Activated T-cell treated with anti-CD3 and anti-CD28 coated beads, Interleukin-2, amount 50 U/mL, for 4 hours (primary cell): Measurements from ENCODE around the gene AGBL4. TPM values are rescaled to one million over a fixed set of nuclear protein-coding genes. Genes with fewer than 3 reads are reported as not detected.

Experiments used
- ATAC-seq, 2 donors: fragments of 200-7000 bp; cut with Tn5 transposase; one replicate each; pipeline ENCODE4 v1.10.0; 2021
- DNase-seq: peaks from one replicate; pipeline ENCODE4 v3.0.0-alpha.2; 2020
- H3K27me3 Mint-ChIP-seq: one replicate; pipeline ENCODE4 v1.8.0; 2021; ENCODE audit warnings: low read depth, mixed read lengths
- H3K36me3 Mint-ChIP-seq: one replicate; pipeline ENCODE4 v1.8.0; 2022; ENCODE audit warnings: mixed read lengths; ENCODE audit not compliant: insufficient read depth
- H3K4me1 Mint-ChIP-seq: one replicate; pipeline ENCODE4 v1.8.0; 2021; ENCODE audit warnings: low read depth, mixed read lengths
- H3K4me3 Mint-ChIP-seq: one replicate; pipeline ENCODE4 v1.8.0; 2021; ENCODE audit warnings: mild to moderate bottlenecking, moderate library complexity, mixed read lengths
- H3K9me3 Mint-ChIP-seq: one replicate; pipeline ENCODE4 v1.8.0; 2021; ENCODE audit warnings: mixed read lengths
- total RNA-seq, 3 donors: library from RNA; stranded (reverse); gene quantifications; one replicate each; pipeline ENCODE4 v1.2.1, GENCODE V29; 2021

Gene AGBL4
- total RNA-seq, 3 donors from 2014 or later, result not detected

DNA sequence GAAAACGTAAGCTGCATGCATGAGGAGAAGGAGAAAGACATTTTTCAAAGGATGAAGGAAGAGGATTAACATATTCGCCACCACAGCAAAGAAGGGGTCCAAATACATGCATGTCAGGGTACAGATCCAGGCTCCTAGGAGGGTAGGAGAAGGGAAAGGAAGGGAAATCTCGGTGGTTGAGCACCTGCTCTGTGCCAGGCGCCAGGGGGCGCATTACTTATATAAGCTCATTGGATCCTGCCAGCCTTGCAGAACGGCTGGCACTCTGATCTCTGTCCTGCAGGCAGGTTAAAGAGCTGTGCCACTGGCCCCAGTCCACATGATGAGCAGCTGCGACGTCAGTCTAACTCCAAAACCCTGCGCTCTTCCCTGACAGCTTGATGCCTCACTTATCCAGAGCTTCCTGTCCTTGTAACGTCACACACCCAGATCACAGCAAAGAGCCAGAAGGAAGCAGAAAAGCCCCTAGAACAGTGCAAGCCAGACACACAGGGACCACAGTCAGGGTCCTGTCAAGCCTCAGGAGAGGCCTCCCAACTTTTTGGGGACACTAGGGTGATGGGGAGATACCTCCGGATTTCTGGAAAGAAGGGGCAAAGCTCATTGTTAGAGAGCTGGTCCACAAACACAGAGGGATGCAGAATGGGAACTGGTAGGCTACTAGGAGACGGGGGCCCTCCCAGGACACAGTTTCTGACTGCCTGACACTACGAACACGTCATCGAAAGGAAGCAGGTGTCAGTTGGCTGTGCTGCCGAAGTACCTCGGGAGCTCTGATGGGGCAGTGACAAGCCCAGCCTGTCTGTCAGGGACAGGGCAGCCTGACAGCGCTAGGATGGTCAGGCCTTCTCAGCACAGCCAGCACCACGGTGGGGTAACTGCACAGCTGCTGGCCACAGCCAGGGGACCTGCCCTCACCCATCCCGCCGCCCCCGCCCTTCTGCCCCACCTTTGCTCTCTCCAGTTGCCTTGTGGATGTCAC is 1346.2 kb downstream of the AGBL4 start:
- peak; percentile 6 for DNase-seq
- Mint-ChIP-seq H3K9me3 (no peaks in the 10 kb centered on the region), H3K4me1 (no peaks in the 10 kb centered on the region), H3K4me3 (no peak overlapping the region), H3K27me3 (peaks cover 18% of the 10 kb centered on the region), H3K36me3 (no peaks in the 10 kb centered on the region)
- ATAC-seq, result peak in 1 of 2 donors; percentile 52

DNA sequence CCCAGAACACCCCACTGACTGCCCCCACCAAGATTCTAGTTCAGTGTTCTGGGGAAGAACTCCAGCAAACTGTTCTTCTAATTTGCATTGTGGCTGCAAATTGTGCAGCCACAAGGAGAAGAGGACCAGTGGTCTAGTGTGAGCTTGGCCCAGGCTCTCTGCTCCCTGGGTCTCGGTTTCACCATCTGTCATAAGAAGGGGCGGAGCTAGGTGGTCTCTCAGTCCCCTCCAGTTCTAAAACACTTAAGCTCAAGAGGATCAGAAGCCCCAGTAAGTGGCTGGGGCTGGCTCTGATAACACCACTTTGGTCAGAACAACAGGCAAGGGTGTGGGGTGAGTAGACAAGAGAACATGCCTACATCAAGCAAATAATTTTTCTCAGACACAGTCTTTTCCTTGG is 1346.9 kb downstream of the AGBL4 start:
- H3K4me1 Mint-ChIP-seq, result no peaks in the 10 kb centered on the region
- no peak overlapping the region for H3K4me3 Mint-ChIP-seq
- no peaks in the 10 kb centered on the region for H3K9me3 Mint-ChIP-seq
- ATAC-seq (no peak), DNase-seq (no peak)
- H3K36me3 Mint-ChIP-seq, result no peaks in the 10 kb centered on the region
- H3K27me3 Mint-ChIP-seq, result peaks cover 18% of the 10 kb centered on the region

GRCh38 chr1:48676376-48676775 is 1347.4 kb downstream of the AGBL4 start:
- H3K27me3 Mint-ChIP-seq, result peaks cover 18% of the 10 kb centered on the region
- H3K9me3 Mint-ChIP-seq, result no peaks in the 10 kb centered on the region
- no peaks in the 10 kb centered on the region for H3K36me3 Mint-ChIP-seq
- H3K4me3 Mint-ChIP-seq, result no peak overlapping the region
- H3K4me1 Mint-ChIP-seq, result no peaks in the 10 kb centered on the region
- no peak for ATAC-seq
- no peak for DNase-seq

GRCh38 chr1:48675251-48675650 is 1348.5 kb downstream of the AGBL4 start:
- Mint-ChIP-seq H3K4me3 (no peak overlapping the region), H3K4me1 (no peaks in the 10 kb centered on the region), H3K27me3 (peaks cover 18% of the 10 kb centered on the region), H3K9me3 (no peaks in the 10 kb centered on the region), H3K36me3 (no peaks in the 10 kb centered on the region)
- DNase-seq, result no peak
- ATAC-seq, result no peak

- Mint-ChIP-seq H3K4me3 (no peak overlapping the region), H3K27me3 (peaks cover 18% of the 10 kb centered on the region), H3K9me3 (no peaks in the 10 kb centered on the region), H3K4me1 (no peaks in the 10 kb centered on the region), H3K36me3 (no peaks in the 10 kb centered on the region)
- ATAC-seq (no peak), DNase-seq (no peak)
These were observed 1349.1 kb downstream of the AGBL4 start for GRCh38 chr1:48674641-48675040.

DNA sequence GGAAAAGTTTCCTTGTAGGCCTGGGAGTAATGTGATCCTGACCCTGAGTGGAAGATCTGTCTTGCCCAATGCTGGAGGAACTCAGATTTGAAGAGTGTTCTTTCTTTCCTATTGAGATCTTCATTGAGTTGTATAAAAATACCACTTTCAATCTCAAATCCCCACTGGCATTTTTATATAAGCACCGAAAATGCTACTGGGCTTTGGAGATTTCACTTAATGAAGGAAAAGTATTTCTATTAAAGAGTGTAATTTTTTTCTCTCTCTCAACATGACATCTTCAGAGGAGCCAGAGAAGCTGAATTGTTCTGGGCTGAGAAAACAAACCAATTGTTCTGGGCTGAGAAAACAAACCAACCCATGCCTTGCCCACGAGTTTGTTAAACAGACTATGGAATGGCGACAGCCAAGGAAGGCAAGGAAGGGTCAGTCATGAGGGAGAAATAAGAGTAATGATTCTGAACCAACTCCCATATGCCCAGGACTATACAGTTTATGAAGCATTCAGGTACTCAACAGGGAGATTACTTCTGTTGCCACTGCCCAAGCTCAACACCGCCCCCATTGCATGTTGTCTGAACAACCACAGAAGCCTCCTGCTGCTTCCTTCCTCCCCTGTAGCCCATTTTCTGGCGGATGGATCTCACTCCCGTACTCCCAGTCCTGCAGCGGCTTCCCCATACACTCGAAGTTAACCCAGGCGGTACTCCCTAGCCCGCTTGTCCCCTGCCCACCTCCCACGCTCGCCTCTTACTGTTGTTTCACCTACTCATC is 1350.2 kb downstream of the AGBL4 start:
- Mint-ChIP-seq H3K4me1 (no peaks in the 10 kb centered on the region), H3K9me3 (no peaks in the 10 kb centered on the region), H3K27me3 (peaks cover 15% of the 10 kb centered on the region), H3K4me3 (no peak overlapping the region), H3K36me3 (no peaks in the 10 kb centered on the region)
- ATAC-seq, result no peak
- DNase-seq, result no peak

DNA sequence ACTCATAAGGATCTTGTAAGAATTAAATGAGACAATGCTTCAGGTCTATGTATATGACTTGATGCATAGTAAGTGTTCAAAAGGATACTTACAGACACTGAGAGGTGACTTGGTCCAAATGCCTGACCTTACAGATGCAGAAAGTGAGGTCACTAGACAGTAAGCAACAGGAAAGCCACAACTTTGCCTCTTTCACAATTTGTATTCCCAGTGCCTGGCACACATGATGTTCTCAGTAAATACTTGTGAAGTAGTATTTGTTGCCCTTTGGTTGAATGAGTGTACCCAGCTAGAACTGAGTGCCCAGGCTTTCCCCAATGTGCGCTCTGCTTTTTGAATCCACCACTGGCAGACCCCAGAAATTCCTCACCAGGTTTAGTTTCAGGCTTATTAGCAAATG is 1352.2 kb downstream of the AGBL4 start:
- Mint-ChIP-seq H3K36me3 (no peaks in the 10 kb centered on the region), H3K9me3 (no peaks in the 10 kb centered on the region), H3K27me3 (peaks cover 12% of the 10 kb centered on the region), H3K4me3 (no peak overlapping the region), H3K4me1 (no peaks in the 10 kb centered on the region)
- no peak for ATAC-seq
- no peak for DNase-seq

DNA sequence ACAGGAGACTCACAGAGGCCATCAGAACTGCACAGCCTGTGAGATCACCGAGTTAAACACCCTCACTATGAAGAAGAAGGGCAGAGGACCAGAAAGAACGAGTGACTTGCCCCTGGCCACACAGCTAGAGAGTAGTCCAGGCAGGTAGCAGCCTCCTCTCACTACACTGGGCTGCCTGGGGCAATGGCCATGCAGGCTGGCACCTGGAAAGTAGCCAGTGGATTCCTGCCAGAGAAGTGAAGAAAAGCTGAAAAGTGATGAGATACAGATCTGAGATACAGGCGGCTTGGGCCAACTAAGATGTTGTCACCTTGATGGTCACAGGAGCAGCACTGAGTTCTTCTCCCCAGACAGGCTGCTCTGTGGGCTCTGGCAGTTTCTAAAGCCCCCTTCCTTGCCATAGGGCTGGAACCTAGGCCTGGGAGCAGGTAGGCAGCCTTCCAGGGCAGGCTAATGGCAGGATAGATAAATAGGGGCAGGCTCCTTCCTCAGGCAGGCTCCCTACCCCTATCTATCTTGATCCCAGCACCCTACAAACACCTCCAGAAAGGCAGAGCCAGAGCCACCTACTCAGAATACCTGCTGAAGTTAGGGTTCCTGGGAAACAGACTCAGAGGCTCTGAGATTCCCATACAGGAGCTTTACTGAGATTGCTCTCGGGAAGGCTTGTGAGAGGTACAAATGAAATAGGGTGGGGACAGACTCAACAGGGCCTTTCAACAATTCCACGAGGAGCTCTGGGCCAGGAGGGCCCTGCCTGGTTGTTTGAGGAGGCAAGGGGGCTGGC is 1353.3 kb downstream of the AGBL4 start:
- peaks cover 12% of the 10 kb centered on the region for H3K27me3 Mint-ChIP-seq
- DNase-seq (no peak), ATAC-seq (no peak)
- H3K4me3 Mint-ChIP-seq, result no peak overlapping the region
- H3K36me3 Mint-ChIP-seq, result no peaks in the 10 kb centered on the region
- no peaks in the 10 kb centered on the region for H3K4me1 Mint-ChIP-seq
- H3K9me3 Mint-ChIP-seq, result no peaks in the 10 kb centered on the region

GRCh38 chr1:48668339-48668738 is 1355.4 kb downstream of the AGBL4 start:
- DNase-seq (no peak), ATAC-seq (no peak)
- Mint-ChIP-seq H3K4me1 (no peaks in the 10 kb centered on the region), H3K9me3 (no peaks in the 10 kb centered on the region), H3K36me3 (no peaks in the 10 kb centered on the region), H3K4me3 (no peak overlapping the region), H3K27me3 (peaks cover 3% of the 10 kb centered on the region)

GRCh38 chr1:48667782-48668181 is 1356.0 kb downstream of the AGBL4 start:
- H3K36me3 Mint-ChIP-seq, result no peaks in the 10 kb centered on the region
- ATAC-seq (no peak), DNase-seq (no peak)
- no peaks in the 10 kb centered on the region for H3K9me3 Mint-ChIP-seq
- H3K27me3 Mint-ChIP-seq, result no peaks in the 10 kb centered on the region
- H3K4me1 Mint-ChIP-seq, result no peaks in the 10 kb centered on the region
- H3K4me3 Mint-ChIP-seq, result no peak overlapping the region

DNA sequence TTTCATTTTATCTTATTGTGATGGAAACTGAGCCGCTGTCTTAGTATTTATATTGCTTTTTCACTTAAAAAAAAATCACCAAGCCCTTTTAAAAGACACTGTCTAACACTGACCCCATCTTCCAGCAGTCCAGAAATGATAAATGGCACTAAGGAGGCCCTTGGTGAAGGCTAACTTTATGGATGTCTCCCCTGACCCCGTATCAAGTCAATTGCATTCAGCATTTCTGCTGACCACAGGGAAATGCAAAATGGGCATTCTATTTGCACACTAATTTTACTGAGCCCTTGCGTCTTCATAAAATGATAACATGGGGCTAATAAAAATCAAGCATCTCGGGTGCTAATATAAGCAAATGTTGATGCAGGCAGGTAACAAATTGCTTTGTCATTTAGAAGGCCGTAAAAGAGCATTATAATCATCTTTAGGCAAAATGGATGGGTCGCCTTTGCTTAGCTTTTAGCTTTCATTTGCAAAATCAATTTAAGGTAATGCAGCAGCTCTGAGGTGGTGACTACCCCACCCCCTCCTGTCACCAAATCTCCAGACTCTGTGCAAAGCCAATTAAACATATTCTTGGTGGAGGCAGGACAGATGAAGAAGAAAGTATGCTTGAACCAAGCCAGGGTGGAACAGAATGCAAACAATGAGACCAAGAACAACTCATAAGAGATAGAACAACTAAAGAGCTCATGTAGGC is 1357.9 kb downstream of the AGBL4 start:
- no peaks in the 10 kb centered on the region for H3K9me3 Mint-ChIP-seq
- H3K4me1 Mint-ChIP-seq, result no peaks in the 10 kb centered on the region
- ATAC-seq, result no peak

GRCh38 chr1:48661726-48662463 is 1361.9 kb downstream of the AGBL4 start:
- H3K27me3 Mint-ChIP-seq, result peaks cover 2% of the 10 kb centered on the region
- H3K36me3 Mint-ChIP-seq, result no peaks in the 10 kb centered on the region
- no peak for DNase-seq
- ATAC-seq, result no peak
- H3K4me1 Mint-ChIP-seq, result no peaks in the 10 kb centered on the region
- H3K4me3 Mint-ChIP-seq, result no peak overlapping the region
- H3K9me3 Mint-ChIP-seq, result no peaks in the 10 kb centered on the region

More for the DNA sequence above, 1357.9 kb downstream of the AGBL4 start:
- Mint-ChIP-seq H3K36me3 (no peaks in the 10 kb centered on the region), H3K4me3 (no peak overlapping the region), H3K27me3 (peaks cover 2% of the 10 kb centered on the region)
- no peak for DNase-seq

DNA sequence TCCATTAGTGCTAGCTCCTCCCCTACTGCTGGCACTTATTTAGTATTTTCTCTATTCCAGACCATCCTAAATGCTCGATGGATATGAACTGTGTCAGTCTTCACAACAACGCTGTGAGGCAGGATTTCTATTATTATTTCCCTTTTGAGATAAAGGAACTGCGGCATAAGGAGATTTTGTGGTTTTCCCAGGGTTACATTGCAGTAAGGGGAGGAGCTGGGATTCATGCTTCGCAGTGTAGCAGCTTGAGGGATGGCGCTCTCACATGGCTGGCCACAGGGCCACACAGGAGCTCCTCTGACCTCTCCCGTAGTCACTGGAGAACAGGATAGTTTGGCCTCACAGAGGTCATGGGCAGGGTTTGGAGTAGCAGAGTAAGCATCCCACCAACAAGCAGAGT is 1364.0 kb downstream of the AGBL4 start:
- Mint-ChIP-seq H3K4me3 (no peak overlapping the region), H3K27me3 (peaks cover 2% of the 10 kb centered on the region), H3K4me1 (no peaks in the 10 kb centered on the region), H3K9me3 (no peaks in the 10 kb centered on the region), H3K36me3 (no peaks in the 10 kb centered on the region)
- ATAC-seq (no peak), DNase-seq (no peak)
